OCI-LY7 (cell line): Measurements from ENCODE around the gene MYLK4.

Experiments
- CTCF ChIP-seq: fragments of 200-600 bp; sonication (generic); conservative IDR thresholded peaks from 2 replicates; pipeline ENCODE4 v1.5.1; 2014; ENCODE audit warnings: mild to moderate bottlenecking, antibody characterized with exemption, low read length, moderate library complexity, mixed read lengths
- EZH2phosphoT487 ChIP-seq: fragments of 200-600 bp; sonication (generic); IDR thresholded peaks from 2 replicates; pipeline ENCODE4 v1.6.1; 2018; ENCODE audit warnings: low read depth, borderline replicate concordance, mild to moderate bottlenecking, mixed run types, antibody characterized with exemption, low read length, moderate library complexity, mixed read lengths

- no peak for TF ChIP-seq CTCF
- no peak for TF ChIP-seq EZH2phosphoT487
Observed at GRCh38 chr6:2750832-2751231, at the start of gene MYLK4.
